ENCODE data around the gene ANGEL1. TPM values are rescaled to one million over a fixed set of nuclear protein-coding genes. Genes with fewer than 3 reads are reported as not detected.

Gene ANGEL1
- polyA plus RNA-seq, 1 experiment = 12.8 TPM

DNA sequence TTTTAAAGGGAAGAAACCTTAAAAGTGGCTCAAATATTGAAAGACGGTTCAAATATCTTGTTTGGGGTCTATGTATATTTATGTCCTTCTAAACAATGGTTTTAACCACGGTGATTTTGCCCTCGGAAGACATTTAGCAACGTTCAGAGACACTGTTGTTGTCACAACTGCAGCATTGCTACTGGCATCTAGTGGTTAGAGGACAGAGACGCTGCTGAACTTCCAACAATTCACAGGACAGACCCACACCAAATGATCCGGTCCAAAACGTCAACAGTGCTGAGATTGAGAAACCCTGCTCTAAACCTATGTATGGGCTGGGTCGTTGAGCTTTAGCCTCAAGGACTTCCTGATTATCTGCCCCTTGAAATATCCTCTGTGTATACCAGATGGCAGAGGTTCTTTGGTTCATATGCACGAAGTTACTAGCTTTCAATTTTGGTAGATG is 1.7 kb downstream of the ANGEL1 start:
- POLR2A ChIA-PET = interaction anchor here (0.6 to 1.2 kb wide), 3 partner anchors 34 to 267 kb away, joined by 4 to 10 read pairs (median 4); no protein-coding TSS in a partner anchor
- H3K4me3 ChIP-seq (ENCODE audit: low read depth, low read length) = peak overlapping the region; percentile 73
- CTCF ChIA-PET = interaction anchor here (0.6 to 4.5 kb wide), 9 partner anchors 9 to 649 kb away, joined by 3 to 51 read pairs (median 5); no protein-coding TSS in a partner anchor

DNA sequence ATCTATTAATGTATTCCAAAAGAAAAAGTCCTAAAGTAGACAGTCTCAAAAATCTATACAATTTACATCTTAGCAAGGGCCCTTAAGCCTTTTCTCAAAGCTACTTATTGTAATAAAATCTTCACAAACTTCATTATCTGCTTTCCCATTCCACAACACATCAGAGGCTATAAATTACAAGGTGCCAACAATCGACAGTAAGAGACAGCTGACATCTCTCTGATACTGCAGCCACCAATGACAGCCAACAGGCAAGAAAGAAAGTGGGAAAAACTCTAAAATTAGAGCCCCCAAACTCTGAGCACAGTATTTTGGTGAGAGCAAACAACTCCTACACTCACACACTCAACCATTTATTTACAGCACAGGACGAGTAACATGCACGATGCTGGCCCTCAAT is 2.2 kb downstream of the ANGEL1 start:
- no peak for DNase-seq (ENCODE audit: low read depth, low spot score)
- no peak overlapping the region for H3K4me3 ChIP-seq (ENCODE audit: low read depth, low read length)
- CTCF ChIA-PET = interaction anchor here (0.8 to 4.5 kb wide), 7 partner anchors 9 to 103 kb away, joined by 3 to 51 read pairs (median 10); no protein-coding TSS in a partner anchor
- H3K9me3 ChIP-seq (ENCODE audit: control insufficient read depth, insufficient read depth, low read length) = no peaks in the 10 kb centered on the region; the same call in 1 of the 2 replicates
- H3K27me3 ChIP-seq (ENCODE audit: control insufficient read depth, insufficient read depth, low read length) = no peaks in the 10 kb centered on the region
- no peak for TF ChIP-seq CTCF (IDR thresholded peaks at IDR 0.05; ENCODE audit: low read depth, low read length)
- POLR2A ChIA-PET = interaction anchor here (0.6 to 1.2 kb wide), 3 partner anchors 34 to 267 kb away, joined by 4 to 10 read pairs (median 4); no protein-coding TSS in a partner anchor
- H3K27ac ChIP-seq (ENCODE audit: low read depth, low read length) = no peak overlapping the region

More for the DNA sequence above, 1.7 kb downstream of the ANGEL1 start:
- DNase-seq (ENCODE audit: low read depth, low spot score) = no peak
- peak; percentile 57 for TF ChIP-seq CTCF (IDR thresholded peaks at IDR 0.05; ENCODE audit: low read depth, low read length)
- no peaks in the 10 kb centered on the region for H3K27me3 ChIP-seq (ENCODE audit: control insufficient read depth, insufficient read depth, low read length)
- no peaks in the 10 kb centered on the region; the same call in 1 of the 2 replicates for H3K9me3 ChIP-seq (ENCODE audit: control insufficient read depth, insufficient read depth, low read length)
- no peak overlapping the region for H3K27ac ChIP-seq (ENCODE audit: low read depth, low read length)

- DNase-seq (ENCODE audit: low read depth, low spot score) = no peak
- no peak for TF ChIP-seq CTCF (IDR thresholded peaks at IDR 0.05; ENCODE audit: low read depth, low read length)
- H3K4me3 ChIP-seq (ENCODE audit: low read depth, low read length) = no peak overlapping the region
- ChIA-PET CTCF (interaction anchor here (1.0 to 4.5 kb wide), 2 partner anchors 24 to 98 kb away, joined by 4 to 51 read pairs; no protein-coding TSS in a partner anchor), POLR2A (no interaction called here)
- no peak overlapping the region for H3K27ac ChIP-seq (ENCODE audit: low read depth, low read length)
- H3K9me3 ChIP-seq (ENCODE audit: control insufficient read depth, insufficient read depth, low read length) = no peaks in the 10 kb centered on the region; the same call in 1 of the 2 replicates
- H3K27me3 ChIP-seq (ENCODE audit: control insufficient read depth, insufficient read depth, low read length) = no peaks in the 10 kb centered on the region
Observed at GRCh38 chr14:76808990-76809389, 3.7 kb downstream of the ANGEL1 start.

DNA sequence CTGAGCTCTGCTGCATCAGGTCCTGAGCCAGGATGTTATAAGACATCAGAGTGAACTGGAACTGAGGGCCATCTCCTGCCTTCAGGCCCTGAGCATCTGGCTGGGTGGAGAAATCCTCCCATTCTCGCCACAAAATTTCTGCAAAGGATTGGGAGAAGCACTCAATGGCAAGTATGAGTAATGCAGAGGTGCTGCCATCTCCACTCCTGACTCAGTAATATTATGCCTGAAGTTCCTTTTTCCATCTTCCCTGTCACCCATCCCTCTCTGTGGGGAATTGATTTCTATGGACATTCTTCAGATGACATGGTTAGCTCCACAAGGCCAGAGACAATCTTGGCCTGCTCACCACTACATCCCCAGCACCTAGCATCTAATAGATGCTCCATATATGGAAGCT is 4.7 kb downstream of the ANGEL1 start:
- Histone ChIP-seq H3K27ac (ENCODE audit: low read depth, low read length) (peak overlapping the region; percentile 4), H3K27me3 (ENCODE audit: control insufficient read depth, insufficient read depth, low read length) (no peaks in the 10 kb centered on the region), H3K9me3 (ENCODE audit: control insufficient read depth, insufficient read depth, low read length) (no peaks in the 10 kb centered on the region; the same call in 1 of the 2 replicates), H3K4me3 (ENCODE audit: low read depth, low read length) (no peak overlapping the region)
- POLR2A ChIA-PET = no interaction called here
- CTCF ChIA-PET = interaction anchor here (2.9 kb wide), 1 partner anchor 98 kb away, joined by 12 read pairs; no protein-coding TSS in a partner anchor
- no peak for DNase-seq (ENCODE audit: low read depth, low spot score)
- TF ChIP-seq CTCF (IDR thresholded peaks at IDR 0.05; ENCODE audit: low read depth, low read length) = no peak

GRCh38 chr14:76806446-76806845 is 6.2 kb downstream of the ANGEL1 start:
- H3K27ac ChIP-seq (ENCODE audit: low read depth, low read length) = no peak overlapping the region
- ChIA-PET POLR2A (no interaction called here), CTCF (interaction anchor here (1.5 to 2.9 kb wide), 2 partner anchors 96 to 343 kb away, joined by 3 to 12 read pairs; no protein-coding TSS in a partner anchor)

More at GRCh38 chr14:76806446-76806845, 6.2 kb downstream of the ANGEL1 start:
- H3K9me3 ChIP-seq (ENCODE audit: control insufficient read depth, insufficient read depth, low read length) = no peaks in the 10 kb centered on the region
- no peak overlapping the region for H3K4me3 ChIP-seq (ENCODE audit: low read depth, low read length)
- no peaks in the 10 kb centered on the region for H3K27me3 ChIP-seq (ENCODE audit: control insufficient read depth, insufficient read depth, low read length)
- no peak for DNase-seq (ENCODE audit: low read depth, low spot score)
- TF ChIP-seq CTCF (IDR thresholded peaks at IDR 0.05; ENCODE audit: low read depth, low read length) = no peak

Measured in AG04450 (cell line).